Ramos (cell line): ENCODE measurements around the gene TRA2B.

Experiments
- in situ Hi-C: fragments of 300-500 bp; cut with MboI; formaldehyde crosslinking; loops from one replicate; pipeline ENCODE4 v1.14.3; 2022; ENCODE audit warnings: low sequenced_read_pairs; ENCODE audit not compliant: unreplicated experiment

The TRA2B gene

DNA sequence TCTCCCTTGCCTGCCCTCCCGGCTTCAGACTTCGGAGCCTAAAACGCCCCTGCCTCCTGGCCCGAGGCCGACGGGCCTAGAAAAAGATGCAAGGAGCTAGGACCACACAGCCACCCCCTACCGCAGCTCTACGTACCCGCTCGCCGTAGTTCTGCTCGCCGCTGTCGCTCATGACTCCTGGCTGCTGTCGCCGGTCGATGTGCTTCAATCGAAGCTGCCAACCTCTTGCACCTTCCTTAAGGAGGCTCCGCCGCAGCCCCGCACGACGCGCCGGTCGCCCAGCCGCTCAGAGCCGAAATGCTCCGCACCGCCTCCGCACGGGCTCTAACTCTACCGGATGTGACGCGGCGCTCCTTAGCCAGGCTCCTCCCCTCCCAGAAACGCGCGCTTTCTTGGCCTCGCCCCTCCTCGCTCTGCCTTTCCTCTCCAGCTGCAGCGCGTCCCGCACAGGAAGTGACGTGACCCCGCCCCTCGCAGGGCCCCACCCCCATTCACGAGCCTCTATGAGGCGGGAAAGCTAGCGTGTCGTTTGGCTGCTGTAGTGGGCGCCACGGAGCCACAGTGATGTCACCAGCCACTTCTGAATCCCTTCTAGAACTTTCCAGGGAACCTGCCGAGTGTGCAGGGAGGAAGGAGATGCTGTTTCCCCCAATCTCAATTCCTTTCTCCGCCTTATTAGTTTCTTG is at the start of gene TRA2B:
TRA2B (minus strand) TSS at position 326 of the 686 bp plus-strand sequence; CDS start at position 172, 154 bp downstream.
- in situ Hi-C loops, result loop anchor here (10.0 kb wide), 1 partner anchor 847 kb away; the partner anchor contains the start of gene EIF4A2

DNA sequence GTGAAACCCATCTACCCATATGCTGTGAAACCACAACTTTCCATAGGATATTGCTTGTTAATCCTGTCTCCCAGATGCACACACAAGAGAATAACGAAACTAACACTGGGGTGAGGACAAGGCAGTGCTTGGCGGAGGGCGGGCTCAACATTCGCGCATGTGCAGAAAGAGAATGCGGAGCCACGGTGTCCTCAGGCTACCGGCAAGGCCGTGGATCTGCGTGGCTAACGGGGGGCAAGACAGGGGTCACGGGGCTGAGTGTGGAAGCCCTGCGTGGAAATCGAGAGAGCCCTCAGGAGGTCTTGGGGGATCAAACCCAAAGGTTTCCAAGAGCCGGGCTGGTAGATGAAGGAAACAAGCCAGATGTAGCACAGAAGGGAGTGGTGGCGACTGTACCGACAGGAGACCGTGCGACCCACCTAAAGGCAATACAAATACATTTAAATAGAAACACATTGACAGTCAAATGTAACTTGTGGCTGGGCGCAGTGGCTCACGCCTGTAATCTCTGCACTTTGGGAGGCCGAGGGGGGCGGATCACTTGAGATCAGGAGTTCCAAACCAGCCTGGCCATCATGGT is 48.5 kb upstream of the TRA2B start:
- in situ Hi-C loops, result loop anchor here (25.0 kb wide), 1 partner anchor 276 kb away; no protein-coding TSS in a partner anchor

DNA sequence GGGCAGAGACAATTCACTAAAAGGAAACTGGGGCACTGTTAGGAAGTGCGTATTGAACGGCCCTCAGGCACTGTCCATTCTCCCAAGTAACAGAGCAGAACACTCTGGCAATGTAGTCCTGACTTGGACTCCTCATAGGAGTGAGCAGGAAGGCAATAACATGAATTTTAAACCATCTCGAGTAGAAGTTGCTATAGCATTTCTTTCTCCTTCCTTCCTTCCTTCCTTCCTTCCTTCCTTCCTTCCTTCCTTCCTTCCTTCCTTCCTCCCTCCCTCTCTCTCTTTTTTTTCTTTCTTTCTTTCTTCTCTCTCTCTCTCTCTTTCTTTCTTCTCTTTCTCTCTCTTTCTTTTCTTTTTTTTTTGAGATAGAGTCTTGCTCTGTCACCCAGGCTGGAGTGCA is 46.4 kb upstream of the TRA2B start:
- in situ Hi-C loops, result loop anchor here (5.0 to 25.0 kb wide), 2 partner anchors 278 to 553 kb away; no protein-coding TSS in a partner anchor

DNA sequence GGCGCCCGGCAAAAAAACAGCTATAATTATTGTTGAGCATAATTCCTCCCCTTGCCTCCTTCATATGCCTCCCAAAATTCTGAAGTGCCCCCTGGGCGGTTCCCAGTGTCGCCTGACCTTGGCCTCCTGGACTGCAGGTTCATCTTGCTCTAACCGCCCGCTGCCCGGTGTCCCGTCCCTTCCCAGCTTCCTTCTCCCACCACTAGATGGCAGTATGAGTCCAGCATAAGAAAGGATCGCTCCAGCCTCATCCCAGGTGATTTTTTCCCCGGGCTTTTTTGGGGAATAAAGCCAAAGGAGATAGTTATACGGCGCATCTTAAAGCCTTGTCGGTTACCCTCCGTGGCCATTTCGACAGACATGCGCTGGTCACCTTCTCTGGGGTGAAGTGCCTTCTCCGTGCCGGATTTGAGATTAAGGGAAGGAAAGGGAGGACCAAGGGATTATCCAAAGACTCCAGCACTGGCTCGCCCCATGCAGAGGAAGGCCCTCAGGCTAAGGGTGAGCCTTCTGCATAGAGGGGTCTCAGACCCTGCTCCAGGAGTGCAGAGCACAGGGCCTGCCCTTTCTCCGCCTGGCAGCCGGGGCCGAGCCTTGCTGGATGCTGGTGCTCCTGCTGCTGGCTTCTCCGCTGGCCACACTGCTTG is 45.8 kb upstream of the TRA2B start:
- in situ Hi-C loops, result loop anchor here (5.0 to 25.0 kb wide), 2 partner anchors 279 to 554 kb away; no protein-coding TSS in a partner anchor

DNA sequence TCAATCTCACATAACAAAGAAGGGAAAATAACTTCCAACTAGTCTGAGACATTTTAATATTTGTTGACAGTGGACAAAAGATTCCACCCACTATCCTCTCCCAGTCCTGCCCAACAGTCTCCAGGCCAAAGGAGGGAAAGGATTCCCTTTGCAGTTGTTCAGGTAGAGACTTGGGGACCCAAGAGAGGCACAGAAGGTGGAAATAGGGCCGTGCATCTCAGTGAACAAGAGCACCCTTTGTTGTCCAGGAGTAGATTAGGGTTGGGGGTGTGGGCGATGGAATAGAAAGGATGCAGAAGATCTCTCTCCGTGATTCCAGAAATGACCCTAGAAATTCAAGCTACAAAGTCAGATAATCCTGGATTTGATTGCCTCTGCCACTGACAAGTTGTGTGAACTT is 44.8 kb upstream of the TRA2B start:
- in situ Hi-C loops, result loop anchor here (5.0 to 25.0 kb wide), 2 partner anchors 280 to 555 kb away; no protein-coding TSS in a partner anchor

DNA sequence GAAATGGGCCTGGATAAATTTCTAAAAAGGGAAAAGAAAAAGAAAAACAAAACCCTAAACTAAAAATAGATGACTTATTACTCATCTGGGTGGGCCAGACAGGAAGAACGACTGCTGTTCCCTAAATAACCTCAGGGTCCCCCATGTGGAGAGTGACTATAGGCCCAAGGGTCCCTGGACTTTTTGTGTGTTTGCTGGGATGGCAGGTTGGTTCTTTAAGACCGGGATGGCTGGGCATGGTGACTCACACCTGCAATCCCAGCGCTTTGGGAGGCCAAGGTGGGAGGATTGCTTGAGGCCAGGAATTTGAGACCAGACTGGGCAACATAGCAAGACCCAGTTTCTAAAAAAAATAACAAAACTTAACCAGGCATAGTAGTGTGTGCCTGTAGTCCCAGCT is 43.8 kb upstream of the TRA2B start:
- in situ Hi-C loops, result loop anchor here (5.0 to 25.0 kb wide), 2 partner anchors 281 to 556 kb away; no protein-coding TSS in a partner anchor

DNA sequence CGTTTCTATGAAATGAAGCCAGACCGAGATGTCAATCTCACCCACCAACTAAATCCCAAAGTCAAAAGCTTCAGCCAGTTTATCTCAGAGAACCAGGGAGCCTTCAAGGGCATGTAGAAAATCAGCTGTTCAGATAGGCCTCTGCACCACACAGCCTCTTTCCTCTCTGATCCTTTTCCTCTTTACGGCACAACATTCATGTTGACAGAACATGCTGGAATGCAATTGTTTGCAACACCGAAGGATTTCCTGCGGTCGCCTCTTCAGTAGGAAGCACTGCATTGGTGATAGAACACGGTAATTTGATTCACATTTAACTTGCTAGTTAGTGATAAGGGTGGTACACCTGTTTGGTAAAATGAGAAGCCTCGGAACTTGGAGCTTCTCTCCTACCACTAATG is 41.9 kb upstream of the TRA2B start:
- in situ Hi-C loops, result loop anchor here (5.0 to 25.0 kb wide), 3 partner anchors 283 to 638 kb away; no protein-coding TSS in a partner anchor

DNA sequence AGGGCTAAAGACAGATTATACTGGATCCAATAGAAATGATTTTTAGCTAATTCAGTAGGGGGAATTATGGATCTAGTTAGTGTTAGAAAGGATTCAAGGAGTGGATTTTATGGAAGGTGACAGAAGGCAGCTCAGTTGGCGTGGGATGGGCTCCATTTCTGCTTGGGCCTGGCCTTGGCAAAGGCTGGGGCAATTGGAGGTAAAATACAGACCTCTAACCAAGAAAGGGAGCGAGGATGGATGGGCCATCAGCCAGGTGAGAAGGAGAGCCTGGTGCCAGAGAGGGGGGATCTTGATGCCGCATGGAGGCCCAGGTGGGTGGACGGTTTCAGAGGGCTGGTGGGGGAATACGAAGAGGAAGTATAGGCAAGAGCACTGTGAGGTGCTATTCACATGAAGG is 40.7 kb upstream of the TRA2B start:
- in situ Hi-C loops, result loop anchor here (5.0 to 25.0 kb wide), 2 partner anchors 284 to 639 kb away; no protein-coding TSS in a partner anchor

DNA sequence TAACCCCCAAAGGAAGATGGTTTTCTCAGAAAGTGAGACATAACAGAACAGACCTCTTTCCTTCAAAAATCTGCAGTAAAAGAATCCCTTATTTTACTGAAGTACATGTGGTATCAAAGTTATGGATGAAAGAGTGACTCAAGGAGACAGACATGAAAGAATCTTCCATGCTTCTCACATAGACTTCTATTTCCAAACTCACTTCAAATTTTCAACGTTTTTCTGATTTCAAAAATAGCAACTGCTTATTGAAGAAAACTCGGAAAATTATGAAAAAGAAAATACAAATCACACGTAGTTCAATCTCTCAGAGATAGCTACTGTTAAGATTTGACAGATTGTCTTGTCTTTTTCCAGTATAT is 39.8 kb upstream of the TRA2B start:
- in situ Hi-C loops, result loop anchor here (5.0 to 25.0 kb wide), 2 partner anchors 285 to 640 kb away; no protein-coding TSS in a partner anchor

DNA sequence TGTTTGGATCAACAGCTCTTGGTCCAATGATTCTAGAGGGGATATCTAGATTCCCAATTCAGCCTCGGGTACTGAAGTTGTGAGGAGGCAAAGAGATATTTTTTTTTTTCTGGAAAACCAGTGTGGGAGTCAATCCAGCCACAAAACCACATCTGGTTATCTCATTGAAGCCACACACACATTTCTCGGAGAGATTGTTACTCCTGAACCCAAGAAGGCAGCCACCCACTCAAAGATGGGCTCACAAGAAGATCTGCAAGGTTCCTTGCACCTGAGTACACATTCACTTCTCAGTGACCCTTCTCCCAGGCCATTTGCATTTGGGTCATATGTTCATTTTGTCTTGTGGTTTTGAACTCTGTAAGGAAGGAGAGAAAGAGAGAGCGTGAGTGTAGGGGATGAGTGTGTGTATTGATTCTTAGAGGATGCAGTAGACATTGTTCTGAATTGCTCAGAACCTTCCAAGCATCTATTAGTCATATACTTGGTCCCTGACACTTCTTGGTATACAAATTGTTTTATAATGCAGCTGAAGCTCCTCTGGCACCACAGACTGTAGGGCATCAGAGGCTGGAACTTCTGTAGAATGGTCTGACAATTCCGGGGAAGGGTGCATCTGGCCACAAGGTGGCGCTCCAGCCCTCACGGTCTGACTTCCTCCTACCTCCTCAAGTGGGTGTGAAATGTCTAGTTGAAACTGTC is 39.3 kb upstream of the TRA2B start:
- in situ Hi-C loops, result loop anchor here (5.0 to 25.0 kb wide), 2 partner anchors 285 to 640 kb away; no protein-coding TSS in a partner anchor

DNA sequence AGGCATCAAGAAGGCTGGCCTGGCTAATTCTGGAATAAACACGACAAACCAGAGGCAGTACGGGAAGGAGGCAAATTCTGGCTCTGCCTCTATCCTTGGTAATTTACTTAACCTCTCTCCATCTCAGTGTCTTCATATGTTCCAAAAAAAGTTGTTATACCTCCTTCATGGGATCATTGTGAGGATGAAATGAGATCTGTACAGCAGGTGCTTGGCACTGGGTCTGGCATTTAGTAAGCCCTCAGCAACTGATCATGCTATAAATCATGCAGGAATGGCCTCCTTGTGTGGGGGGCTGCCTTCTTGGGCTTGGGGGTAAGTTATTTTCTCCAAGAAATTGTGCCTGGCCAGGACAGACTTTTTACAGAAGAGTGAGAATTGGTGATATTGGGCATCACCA is 38.3 kb upstream of the TRA2B start:
- in situ Hi-C loops, result loop anchor here (5.0 to 25.0 kb wide), 2 partner anchors 286 to 641 kb away; no protein-coding TSS in a partner anchor

DNA sequence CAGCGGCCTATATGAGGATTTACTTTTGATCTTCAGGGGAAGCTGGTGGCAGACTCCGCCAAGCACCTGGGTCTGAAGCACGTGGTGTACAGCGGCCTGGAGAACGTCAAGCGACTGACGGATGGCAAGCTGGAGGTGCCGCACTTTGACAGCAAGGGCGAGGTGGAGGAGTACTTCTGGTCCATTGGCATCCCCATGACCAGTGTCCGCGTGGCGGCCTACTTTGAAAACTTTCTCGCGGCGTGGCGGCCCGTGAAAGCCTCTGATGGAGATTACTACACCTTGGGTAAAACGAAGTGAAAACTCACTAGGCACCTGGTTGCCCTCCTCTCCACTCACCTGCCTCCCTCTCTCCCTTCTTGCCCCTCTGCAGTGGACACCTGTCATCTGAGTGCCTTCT is 33.8 kb upstream of the TRA2B start:
- in situ Hi-C loops, result no loop called here

DNA sequence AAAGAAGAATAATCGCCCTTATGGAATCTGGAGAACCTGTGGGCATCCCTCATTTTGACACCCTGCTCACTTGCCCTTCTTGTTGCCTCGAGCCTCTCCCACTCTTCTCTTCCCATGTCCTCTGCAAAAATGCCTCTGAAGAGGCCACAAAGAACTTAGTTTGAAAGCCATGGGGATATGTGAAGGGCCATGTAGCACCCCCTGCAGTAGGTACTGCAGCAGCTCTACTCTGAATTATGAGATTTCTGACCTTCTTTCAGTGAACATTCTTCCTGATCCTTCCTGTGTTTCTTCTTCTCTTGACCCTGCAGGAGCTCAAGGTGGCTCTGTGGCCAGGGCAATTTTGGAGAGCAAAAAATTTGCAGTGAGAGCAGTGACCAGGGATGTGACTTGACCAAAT is 30.4 kb upstream of the TRA2B start:
- in situ Hi-C loops, result no loop called here

DNA sequence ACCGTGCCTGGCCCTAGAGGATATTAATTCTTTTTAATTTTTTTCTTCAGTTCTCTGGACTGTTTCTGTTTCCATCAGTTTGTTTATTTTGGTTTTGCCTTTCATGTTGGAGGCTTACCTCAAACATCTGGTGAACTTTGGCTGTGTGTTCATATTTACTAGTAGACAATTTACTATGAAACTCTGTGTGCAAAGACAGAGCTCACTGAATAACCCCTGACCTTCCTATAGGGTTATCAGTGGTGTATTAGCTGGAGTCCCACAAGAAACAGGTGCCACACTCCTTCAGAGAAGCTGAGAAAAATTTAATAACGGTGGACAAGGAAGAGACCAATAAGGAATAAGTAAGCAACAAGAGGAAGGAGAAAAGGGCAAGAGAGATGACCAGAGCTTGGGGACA is 28.8 kb upstream of the TRA2B start:
- in situ Hi-C loops, result no loop called here

DNA sequence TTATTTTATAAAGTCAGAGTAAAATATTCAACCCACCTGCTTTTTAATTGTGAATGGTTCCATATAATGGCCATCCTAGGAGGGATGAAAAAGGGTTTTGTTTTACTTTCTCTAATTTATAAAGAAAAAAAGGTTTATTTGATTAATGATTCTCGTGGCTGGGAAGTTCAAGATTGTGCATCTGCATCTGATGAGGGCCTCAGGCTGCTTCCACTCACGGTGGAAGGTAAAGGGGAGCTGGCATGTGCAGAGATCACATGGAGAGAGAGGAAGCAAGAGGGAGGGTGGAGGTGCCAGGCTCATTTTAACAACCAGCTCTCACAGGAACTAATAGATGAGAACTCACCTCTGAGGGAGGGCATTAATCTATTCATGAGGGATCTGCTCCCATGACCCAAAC is 27.7 kb upstream of the TRA2B start:
- in situ Hi-C loops, result no loop called here

DNA sequence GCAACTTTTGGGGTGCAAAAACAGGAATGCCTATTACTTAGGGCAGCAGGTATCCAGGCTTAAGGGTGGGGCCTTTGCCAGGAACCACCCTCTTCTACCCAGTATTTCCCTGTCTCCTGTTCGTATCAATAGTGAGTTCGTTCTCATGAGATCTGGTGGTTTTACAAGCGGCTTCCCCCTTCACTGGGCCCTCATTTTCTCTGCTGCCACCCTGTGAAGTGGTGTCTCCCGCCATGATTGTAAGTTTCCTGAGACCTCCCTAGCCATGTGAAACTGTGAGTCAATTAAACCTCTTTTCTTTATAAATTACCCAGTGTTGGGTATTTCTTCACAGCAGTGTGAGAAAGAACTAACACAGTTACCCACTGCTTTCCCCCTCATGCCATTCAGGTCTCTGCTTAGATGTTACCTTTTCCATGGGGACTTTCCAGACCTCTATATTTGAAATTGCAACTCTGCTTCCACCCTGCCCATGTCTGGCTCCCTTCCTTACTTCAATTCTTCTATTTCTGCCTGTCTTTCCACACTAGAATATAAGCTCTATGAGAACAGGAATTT is 23.9 kb upstream of the TRA2B start:
- in situ Hi-C loops, result no loop called here

DNA sequence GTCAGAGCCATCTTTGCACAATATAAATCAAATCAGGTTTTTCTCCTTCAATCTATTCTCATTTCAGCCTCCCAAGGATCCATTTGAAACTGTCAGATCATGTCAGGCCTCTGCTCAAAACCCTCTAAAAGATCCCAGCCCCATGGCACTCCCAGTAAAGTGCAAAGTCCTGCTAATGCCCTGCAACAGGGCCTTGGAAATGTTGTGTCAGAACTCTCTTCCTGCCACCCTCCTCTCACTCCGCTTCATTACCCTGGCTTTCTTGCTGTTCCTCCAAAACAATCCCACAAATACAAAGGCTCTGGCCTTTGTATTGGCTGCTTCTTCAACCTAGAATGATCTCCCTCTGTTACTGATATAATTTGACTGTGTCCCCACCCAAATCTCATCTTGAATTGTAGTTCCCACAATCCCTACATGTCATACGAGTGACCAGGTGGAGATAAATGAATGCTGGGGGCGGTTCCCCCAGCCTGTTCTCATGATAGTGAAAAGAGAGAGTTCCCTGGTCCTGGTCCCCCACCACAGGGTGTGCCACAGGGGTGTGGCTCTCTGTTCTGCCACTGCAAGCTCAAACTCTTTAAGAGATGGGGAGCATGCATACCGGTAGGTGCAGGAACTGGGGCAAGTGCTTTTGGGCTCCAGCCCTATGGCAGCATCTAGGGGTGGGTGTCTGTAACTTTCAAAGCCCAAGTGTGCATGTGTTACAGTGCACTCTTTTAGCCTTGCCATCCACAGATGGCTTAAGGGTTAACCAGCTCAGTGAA is 22.9 kb upstream of the TRA2B start:
- in situ Hi-C loops, result no loop called here

DNA sequence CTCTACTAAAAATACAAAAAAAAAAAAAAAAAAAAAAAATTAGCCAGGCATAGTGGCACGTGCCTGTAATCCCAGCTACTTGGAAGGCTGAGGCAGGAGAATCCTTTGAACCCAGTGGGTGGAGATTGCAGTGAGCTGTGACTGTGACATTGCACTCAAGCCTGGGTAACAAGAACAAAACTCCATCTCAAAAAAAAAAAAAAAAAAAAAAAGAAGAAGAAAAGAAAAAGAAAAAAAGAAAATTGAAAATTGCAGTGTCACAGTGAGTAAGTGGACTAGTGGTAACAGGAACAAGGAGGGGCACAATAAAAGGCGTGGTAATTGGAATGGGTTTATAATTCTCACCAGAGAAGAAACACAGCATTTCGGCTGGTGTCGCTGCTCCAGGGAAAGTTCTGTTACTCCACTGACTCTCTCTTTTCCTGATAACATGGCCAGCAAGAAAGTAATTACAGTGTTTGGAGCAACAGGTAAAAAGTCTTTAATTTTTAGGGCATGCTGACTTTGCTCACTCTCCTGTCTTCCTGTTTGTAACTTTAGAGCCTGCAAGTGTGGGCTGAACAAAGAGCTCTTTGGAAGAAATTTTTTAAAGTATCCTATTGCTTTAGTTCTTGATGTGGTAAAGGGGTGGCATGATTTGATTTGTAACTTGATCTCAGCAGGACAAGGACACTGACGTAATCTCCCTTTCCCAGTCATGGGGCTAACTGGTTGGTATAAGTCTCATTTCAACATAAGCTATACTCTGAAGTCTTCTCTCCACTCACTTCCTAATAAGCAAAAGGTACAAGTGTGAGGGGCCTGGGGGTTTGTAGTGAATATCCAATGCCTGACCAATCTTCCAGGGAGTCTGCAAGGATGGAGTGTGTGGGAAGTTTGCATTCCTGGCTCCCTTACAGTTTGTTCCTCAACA is 22.1 kb upstream of the TRA2B start:
- in situ Hi-C loops, result no loop called here
